ENCODE measurements around the gene ARHGAP42.

DNA sequence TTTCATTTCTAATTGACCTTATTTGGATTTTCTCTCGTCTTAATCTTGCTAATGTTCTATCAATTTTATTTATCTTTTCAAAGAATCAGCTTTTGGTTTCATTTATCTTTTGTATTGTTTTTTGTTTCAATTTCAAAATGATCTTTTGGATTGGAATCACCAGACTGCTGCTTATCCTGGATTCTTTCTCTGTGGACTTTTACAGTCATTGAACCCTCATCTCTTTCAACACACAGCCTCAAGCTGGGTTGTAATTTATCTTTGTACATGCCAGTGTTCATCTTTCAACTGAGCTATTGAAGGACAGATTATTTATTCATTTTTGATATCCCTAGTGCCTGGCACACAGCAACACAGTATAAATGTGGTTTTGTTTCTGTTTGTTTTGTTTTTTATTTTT, 195.9 kb downstream of the ARHGAP42 start:
- TF ChIP-seq, protein P1, sequence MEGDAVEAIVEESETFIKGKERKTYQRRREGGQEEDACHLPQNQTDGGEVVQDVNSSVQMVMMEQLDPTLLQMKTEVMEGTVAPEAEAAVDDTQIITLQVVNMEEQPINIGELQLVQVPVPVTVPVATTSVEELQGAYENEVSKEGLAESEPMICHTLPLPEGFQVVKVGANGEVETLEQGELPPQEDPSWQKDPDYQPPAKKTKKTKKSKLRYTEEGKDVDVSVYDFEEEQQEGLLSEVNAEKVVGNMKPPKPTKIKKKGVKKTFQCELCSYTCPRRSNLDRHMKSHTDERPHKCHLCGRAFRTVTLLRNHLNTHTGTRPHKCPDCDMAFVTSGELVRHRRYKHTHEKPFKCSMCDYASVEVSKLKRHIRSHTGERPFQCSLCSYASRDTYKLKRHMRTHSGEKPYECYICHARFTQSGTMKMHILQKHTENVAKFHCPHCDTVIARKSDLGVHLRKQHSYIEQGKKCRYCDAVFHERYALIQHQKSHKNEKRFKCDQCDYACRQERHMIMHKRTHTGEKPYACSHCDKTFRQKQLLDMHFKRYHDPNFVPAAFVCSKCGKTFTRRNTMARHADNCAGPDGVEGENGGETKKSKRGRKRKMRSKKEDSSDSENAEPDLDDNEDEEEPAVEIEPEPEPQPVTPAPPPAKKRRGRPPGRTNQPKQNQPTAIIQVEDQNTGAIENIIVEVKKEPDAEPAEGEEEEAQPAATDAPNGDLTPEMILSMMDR (IDR thresholded peaks at IDR 0.05), result no peak
- TF ChIP-seq, protein P2, sequence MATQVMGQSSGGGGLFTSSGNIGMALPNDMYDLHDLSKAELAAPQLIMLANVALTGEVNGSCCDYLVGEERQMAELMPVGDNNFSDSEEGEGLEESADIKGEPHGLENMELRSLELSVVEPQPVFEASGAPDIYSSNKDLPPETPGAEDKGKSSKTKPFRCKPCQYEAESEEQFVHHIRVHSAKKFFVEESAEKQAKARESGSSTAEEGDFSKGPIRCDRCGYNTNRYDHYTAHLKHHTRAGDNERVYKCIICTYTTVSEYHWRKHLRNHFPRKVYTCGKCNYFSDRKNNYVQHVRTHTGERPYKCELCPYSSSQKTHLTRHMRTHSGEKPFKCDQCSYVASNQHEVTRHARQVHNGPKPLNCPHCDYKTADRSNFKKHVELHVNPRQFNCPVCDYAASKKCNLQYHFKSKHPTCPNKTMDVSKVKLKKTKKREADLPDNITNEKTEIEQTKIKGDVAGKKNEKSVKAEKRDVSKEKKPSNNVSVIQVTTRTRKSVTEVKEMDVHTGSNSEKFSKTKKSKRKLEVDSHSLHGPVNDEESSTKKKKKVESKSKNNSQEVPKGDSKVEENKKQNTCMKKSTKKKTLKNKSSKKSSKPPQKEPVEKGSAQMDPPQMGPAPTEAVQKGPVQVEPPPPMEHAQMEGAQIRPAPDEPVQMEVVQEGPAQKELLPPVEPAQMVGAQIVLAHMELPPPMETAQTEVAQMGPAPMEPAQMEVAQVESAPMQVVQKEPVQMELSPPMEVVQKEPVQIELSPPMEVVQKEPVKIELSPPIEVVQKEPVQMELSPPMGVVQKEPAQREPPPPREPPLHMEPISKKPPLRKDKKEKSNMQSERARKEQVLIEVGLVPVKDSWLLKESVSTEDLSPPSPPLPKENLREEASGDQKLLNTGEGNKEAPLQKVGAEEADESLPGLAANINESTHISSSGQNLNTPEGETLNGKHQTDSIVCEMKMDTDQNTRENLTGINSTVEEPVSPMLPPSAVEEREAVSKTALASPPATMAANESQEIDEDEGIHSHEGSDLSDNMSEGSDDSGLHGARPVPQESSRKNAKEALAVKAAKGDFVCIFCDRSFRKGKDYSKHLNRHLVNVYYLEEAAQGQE (IDR thresholded peaks at IDR 0.05; ENCODE audit: insufficient read depth in 1 of 2, low read depth in 2 of 2, low read length in 1 of 2), result no peak

Measured in Panc1 (cell line).